D341Med (cell line): Measurements from ENCODE around the gene ADNP.

Experiments
- DNase-seq: peaks from one replicate; pipeline ENCODE4 v3.0.0; 2012; ENCODE audit warnings: low spot score

The ADNP gene

GRCh38 chr20:50848846-50849673 is 82.2 kb downstream of the ADNP start:
- no peak for DNase-seq

DNA sequence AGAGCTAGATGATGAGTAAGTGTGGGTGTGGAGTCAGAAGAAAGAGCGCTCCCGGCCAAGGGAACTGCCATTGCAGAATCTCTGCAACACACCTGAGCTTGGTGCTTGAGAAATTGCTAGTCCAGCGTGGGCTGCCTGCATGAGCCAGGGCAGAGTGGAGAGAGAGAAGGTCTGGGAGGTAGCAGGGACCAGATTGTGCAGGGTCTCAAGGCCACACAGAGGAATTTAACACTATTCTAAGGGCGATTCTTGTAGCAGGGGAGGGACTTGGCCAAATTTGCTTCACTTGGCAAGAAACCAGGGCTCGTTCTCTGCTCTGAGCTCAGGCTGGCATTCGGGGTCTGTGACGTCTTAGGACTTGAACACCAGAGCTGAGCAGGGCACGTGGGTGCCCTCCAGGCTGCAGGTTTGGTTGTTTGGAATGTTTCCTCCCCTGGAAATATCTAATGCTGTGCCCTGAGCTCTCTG is 82.9 kb downstream of the ADNP start:
- DNase-seq, result no peak

GRCh38 chr20:50845566-50846215 is 85.5 kb downstream of the ADNP start:
- no peak for DNase-seq

- no peak for DNase-seq
Observed at GRCh38 chr20:50844430-50845100, 86.7 kb downstream of the ADNP start.

- no peak for DNase-seq
Observed at GRCh38 chr20:50843331-50844276, 87.6 kb downstream of the ADNP start.

DNA sequence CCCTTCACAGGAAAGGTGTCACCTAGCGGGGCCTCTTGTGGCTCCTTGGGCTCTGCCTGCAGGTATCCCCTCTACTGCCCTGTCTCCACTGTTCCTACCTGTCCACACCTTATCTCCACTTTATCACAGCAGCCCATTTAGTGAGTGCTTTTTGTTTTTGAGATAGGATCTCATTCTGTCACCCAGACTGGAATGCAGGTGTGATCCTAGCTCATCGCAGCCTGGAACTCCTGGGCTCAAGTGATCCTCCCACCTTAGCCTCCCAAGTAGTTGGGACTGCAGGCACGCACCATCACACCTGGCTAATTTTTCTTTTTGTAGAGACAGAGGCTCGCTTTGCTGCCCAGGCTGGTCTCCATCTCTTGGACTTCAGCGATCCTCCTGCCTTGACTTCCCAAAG is 88.4 kb downstream of the ADNP start:
- DNase-seq, result no peak
